ENCODE data around the gene ARHGAP31.

Gene ARHGAP31

GRCh38 chr3:119444590-119444989 is 150.4 kb downstream of the ARHGAP31 start:
- Histone ChIP-seq H3K4me1 (ENCODE audit: control insufficient read depth, low read length) (no peaks in the 10 kb centered on the region), H3K79me2 (ENCODE audit: control insufficient read depth, low read length) (no peaks in the 10 kb centered on the region), H3K4me3 (ENCODE audit: low read length) (no peak overlapping the region), H3K36me3 (ENCODE audit: control insufficient read depth, low read length) (peaks cover 66% of the 10 kb centered on the region), H3K27ac (ENCODE audit: low read depth, low read length) (no peak overlapping the region), H3K9me3 (ENCODE audit: control insufficient read depth, insufficient read depth, low read length) (no peaks in the 10 kb centered on the region), H3F3A (ENCODE audit: control insufficient read depth, insufficient read depth) (no peaks in the 10 kb centered on the region), H4K20me1 (ENCODE audit: control insufficient read depth, insufficient read depth, low read depth, low read length) (no peaks in the 10 kb centered on the region), H3K4me2 (ENCODE audit: low read length) (no peak overlapping the region), H3K27me3 (ENCODE audit: control insufficient read depth, low read length) (no peaks in the 10 kb centered on the region), H3K9me2 (replicated peaks; ENCODE audit: control insufficient read depth, low read length) (no peaks in the 10 kb centered on the region)
- TF ChIP-seq EZH2phosphoT487 (IDR thresholded peaks at IDR 0.05; ENCODE audit: borderline replicate concordance, low read length) = no peak

GRCh38 chr3:119453822-119454221 is 159.6 kb downstream of the ARHGAP31 start:
- H3K27ac ChIP-seq (ENCODE audit: low read depth, low read length) = no peak overlapping the region
- no peaks in the 10 kb centered on the region for H3K79me2 ChIP-seq (ENCODE audit: control insufficient read depth, low read length)
- peaks cover 80% of the 10 kb centered on the region for H3K36me3 ChIP-seq (ENCODE audit: control insufficient read depth, low read length)
- H3K9me2 ChIP-seq (replicated peaks; ENCODE audit: control insufficient read depth, low read length) = no peaks in the 10 kb centered on the region
- no peaks in the 10 kb centered on the region for H3K4me1 ChIP-seq (ENCODE audit: control insufficient read depth, low read length)
- H3K4me3 ChIP-seq (ENCODE audit: low read length) = no peak overlapping the region
- H3K9me3 ChIP-seq (ENCODE audit: control insufficient read depth, insufficient read depth, low read length) = no peaks in the 10 kb centered on the region
- H3F3A ChIP-seq (ENCODE audit: control insufficient read depth, insufficient read depth) = no peaks in the 10 kb centered on the region
- no peak overlapping the region for H3K4me2 ChIP-seq (ENCODE audit: low read length)
- no peaks in the 10 kb centered on the region for H4K20me1 ChIP-seq (ENCODE audit: control insufficient read depth, insufficient read depth, low read depth, low read length)
- no peaks in the 10 kb centered on the region for H3K27me3 ChIP-seq (ENCODE audit: control insufficient read depth, low read length)
- TF ChIP-seq EZH2phosphoT487 (IDR thresholded peaks at IDR 0.05; ENCODE audit: borderline replicate concordance, low read length) (no peak), CTCF (IDR thresholded peaks at IDR 0.05; ENCODE audit: low read depth, low read length, poor library complexity, severe bottlenecking) (no peak)

GRCh38 chr3:119456469-119456868 is 162.3 kb downstream of the ARHGAP31 start:
- Histone ChIP-seq H3K4me1 (ENCODE audit: control insufficient read depth, low read length) (no peaks in the 10 kb centered on the region; the same call in 1 of the 2 replicates), H3K9me3 (ENCODE audit: control insufficient read depth, insufficient read depth, low read length) (no peaks in the 10 kb centered on the region), H3K4me3 (ENCODE audit: low read length) (no peak overlapping the region), H3K27me3 (ENCODE audit: control insufficient read depth, low read length) (no peaks in the 10 kb centered on the region), H3K4me2 (ENCODE audit: low read length) (no peak overlapping the region), H3K27ac (ENCODE audit: low read depth, low read length) (no peak overlapping the region), H3F3A (ENCODE audit: control insufficient read depth, insufficient read depth) (no peaks in the 10 kb centered on the region; the same call in 1 of the 2 replicates), H4K20me1 (ENCODE audit: control insufficient read depth, insufficient read depth, low read depth, low read length) (no peaks in the 10 kb centered on the region), H3K79me2 (ENCODE audit: control insufficient read depth, low read length) (peaks cover 9% of the 10 kb centered on the region), H3K9me2 (replicated peaks; ENCODE audit: control insufficient read depth, low read length) (no peaks in the 10 kb centered on the region), H3K36me3 (ENCODE audit: control insufficient read depth, low read length) (peaks cover 83% of the 10 kb centered on the region)
- no peak for TF ChIP-seq EZH2phosphoT487 (IDR thresholded peaks at IDR 0.05; ENCODE audit: borderline replicate concordance, low read length)
- no peak for TF ChIP-seq CTCF (IDR thresholded peaks at IDR 0.05; ENCODE audit: low read depth, low read length, poor library complexity, severe bottlenecking)

GRCh38 chr3:119457246-119457645 is 163.1 kb downstream of the ARHGAP31 start:
- Histone ChIP-seq H3K9me3 (ENCODE audit: control insufficient read depth, insufficient read depth, low read length) (no peaks in the 10 kb centered on the region), H3K36me3 (ENCODE audit: control insufficient read depth, low read length) (peaks cover 86% of the 10 kb centered on the region), H3K9me2 (replicated peaks; ENCODE audit: control insufficient read depth, low read length) (no peaks in the 10 kb centered on the region), H4K20me1 (ENCODE audit: control insufficient read depth, insufficient read depth, low read depth, low read length) (no peaks in the 10 kb centered on the region), H3K4me2 (ENCODE audit: low read length) (no peak overlapping the region), H3K4me1 (ENCODE audit: control insufficient read depth, low read length) (peaks cover 7% of the 10 kb centered on the region), H3K4me3 (ENCODE audit: low read length) (no peak overlapping the region), H3K27me3 (ENCODE audit: control insufficient read depth, low read length) (no peaks in the 10 kb centered on the region), H3K27ac (ENCODE audit: low read depth, low read length) (no peak overlapping the region), H3F3A (ENCODE audit: control insufficient read depth, insufficient read depth) (no peaks in the 10 kb centered on the region; the same call in 1 of the 2 replicates), H3K79me2 (ENCODE audit: control insufficient read depth, low read length) (peaks cover 17% of the 10 kb centered on the region)
- TF ChIP-seq EZH2phosphoT487 (IDR thresholded peaks at IDR 0.05; ENCODE audit: borderline replicate concordance, low read length) (no peak), CTCF (IDR thresholded peaks at IDR 0.05; ENCODE audit: low read depth, low read length, poor library complexity, severe bottlenecking) (no peak)
